EH (cell line): ENCODE results near the gene BACH2.
"Not testable (repeated sequence)": the region's sequence is repeated elsewhere in the genome, so short reads cannot be mapped to it uniquely, and the experiment has no call there.

Experiments used
- DNase-seq: peaks from one replicate; pipeline ENCODE4 v3.0.0-alpha.2; 2015; ENCODE audit warnings: low read depth

BACH2 gene

GRCh38 chr6:90154755-90155470 lies 141.7 kb downstream of the BACH2 start:
- DNase-seq: no peak

GRCh38 chr6:90151576-90152422 lies 144.8 kb downstream of the BACH2 start:
- no peak for DNase-seq

GRCh38 chr6:90149280-90149679 lies 147.4 kb downstream of the BACH2 start:
- no peak for DNase-seq

- no peak for DNase-seq
These were observed 147.8 kb downstream of the BACH2 start for GRCh38 chr6:90148867-90149266.

- DNase-seq: no peak
These were observed 149.6 kb downstream of the BACH2 start for GRCh38 chr6:90146921-90147649.

- DNase-seq: no peak
These were observed 150.6 kb downstream of the BACH2 start for GRCh38 chr6:90146024-90146423.

- no peak for DNase-seq
These were observed 151.6 kb downstream of the BACH2 start for GRCh38 chr6:90144928-90145555.

- DNase-seq: no peak
These were observed 152.2 kb downstream of the BACH2 start for GRCh38 chr6:90144396-90144795.

GRCh38 chr6:90140683-90141082 lies 156.0 kb downstream of the BACH2 start:
- no peak for DNase-seq

- no peak for DNase-seq
These were observed 157.3 kb downstream of the BACH2 start for GRCh38 chr6:90139272-90139817.

- peak; percentile 0 for DNase-seq
These were observed 159.6 kb downstream of the BACH2 start for GRCh38 chr6:90136837-90137568.

GRCh38 chr6:90136176-90136575 lies 160.5 kb downstream of the BACH2 start:
- no peak for DNase-seq

- peak; percentile 63 for DNase-seq
These were observed 161.0 kb downstream of the BACH2 start for GRCh38 chr6:90135667-90136066.

GRCh38 chr6:90133664-90134063 lies 163.0 kb downstream of the BACH2 start:
- DNase-seq: not testable (repeated sequence)

- peak; percentile 72 for DNase-seq
These were observed 164.8 kb downstream of the BACH2 start for GRCh38 chr6:90131614-90132423.

- no peak for DNase-seq
These were observed 165.5 kb downstream of the BACH2 start for GRCh38 chr6:90131125-90131524.

GRCh38 chr6:90128687-90129086 lies 168.0 kb downstream of the BACH2 start:
- DNase-seq: not testable (repeated sequence)

GRCh38 chr6:90127595-90127994 lies 169.0 kb downstream of the BACH2 start:
- DNase-seq: no peak

- no peak for DNase-seq
These were observed 169.8 kb downstream of the BACH2 start for GRCh38 chr6:90126839-90127238.

- DNase-seq: no peak
These were observed 170.5 kb downstream of the BACH2 start for GRCh38 chr6:90126181-90126580.
